Measurements from ENCODE around the gene CDC25B.
"Not testable (repeated sequence)": the region's sequence is repeated elsewhere in the genome, so short reads cannot be mapped to it uniquely, and the experiment has no call there.

CDC25B gene

GRCh38 chr20:3787324-3788014, 8.6 kb upstream of the CDC25B start:
- FAIRE-seq (peak; percentile 42), DNase-seq (ENCODE audit: insufficient read length) (no peak)
- TF ChIP-seq TAF1 (IDR thresholded peaks at IDR 0.05; ENCODE audit: borderline replicate concordance, low read depth, low read length) (no peak), POLR2A (IDR thresholded peaks at IDR 0.05; ENCODE audit: low read depth, low read length) (no peak), POLR2AphosphoS5 (IDR thresholded peaks at IDR 0.05; ENCODE audit: low read depth, low read length) (no peak)

- DNase-seq (ENCODE audit: insufficient read length) (no peak), FAIRE-seq (no peak)
- no peak for TF ChIP-seq POLR2A (IDR thresholded peaks at IDR 0.05; ENCODE audit: low read depth, low read length)
- TF ChIP-seq TAF1 (IDR thresholded peaks at IDR 0.05; ENCODE audit: borderline replicate concordance, low read depth, low read length): no peak
- no peak for TF ChIP-seq POLR2AphosphoS5 (IDR thresholded peaks at IDR 0.05; ENCODE audit: low read depth, low read length)
These were observed 7.4 kb upstream of the CDC25B start for GRCh38 chr20:3788685-3789155.

- not testable (repeated sequence) for DNase-seq (ENCODE audit: insufficient read length); FAIRE-seq
These were observed 6.9 kb upstream of the CDC25B start for GRCh38 chr20:3789201-3789600.

- FAIRE-seq; DNase-seq (ENCODE audit: insufficient read length): not testable (repeated sequence)
These were observed 1.9 kb upstream of the CDC25B start for GRCh38 chr20:3794168-3794567.

- DNase-seq (ENCODE audit: insufficient read length): no peak
- TF ChIP-seq POLR2AphosphoS5 (IDR thresholded peaks at IDR 0.05; ENCODE audit: low read depth, low read length) (no peak), TAF1 (IDR thresholded peaks at IDR 0.05; ENCODE audit: borderline replicate concordance, low read depth, low read length) (no peak), POLR2A (IDR thresholded peaks at IDR 0.05; ENCODE audit: low read depth, low read length) (no peak)
- no peak for FAIRE-seq
These were observed 1.2 kb upstream of the CDC25B start for GRCh38 chr20:3794701-3795420.

GRCh38 chr20:3796477-3797225, 541 bp downstream of the CDC25B start:
- FAIRE-seq (peak; percentile 74), DNase-seq (ENCODE audit: insufficient read length) (no peak)
- TF ChIP-seq POLR2AphosphoS5 (IDR thresholded peaks at IDR 0.05; ENCODE audit: low read depth, low read length): no peak
- TF ChIP-seq POLR2A (IDR thresholded peaks at IDR 0.05; ENCODE audit: low read depth, low read length): no peak
- TF ChIP-seq TAF1 (IDR thresholded peaks at IDR 0.05; ENCODE audit: borderline replicate concordance, low read depth, low read length): no peak

- TF ChIP-seq POLR2A (IDR thresholded peaks at IDR 0.05; ENCODE audit: low read depth, low read length) (no peak), TAF1 (IDR thresholded peaks at IDR 0.05; ENCODE audit: borderline replicate concordance, low read depth, low read length) (no peak), POLR2AphosphoS5 (IDR thresholded peaks at IDR 0.05; ENCODE audit: low read depth, low read length) (no peak)
- no peak for DNase-seq (ENCODE audit: insufficient read length)
- FAIRE-seq: no peak
These were observed 1.1 kb downstream of the CDC25B start for GRCh38 chr20:3797226-3797545.

- no peak for DNase-seq (ENCODE audit: insufficient read length)
- no peak for TF ChIP-seq TAF1 (IDR thresholded peaks at IDR 0.05; ENCODE audit: borderline replicate concordance, low read depth, low read length)
- no peak for TF ChIP-seq POLR2A (IDR thresholded peaks at IDR 0.05; ENCODE audit: low read depth, low read length)
- TF ChIP-seq POLR2AphosphoS5 (IDR thresholded peaks at IDR 0.05; ENCODE audit: low read depth, low read length): no peak
- no peak for FAIRE-seq
These were observed 1.7 kb downstream of the CDC25B start for GRCh38 chr20:3797592-3798372.

GRCh38 chr20:3798373-3798768, 2.3 kb downstream of the CDC25B start:
- FAIRE-seq: no peak

GRCh38 chr20:3798908-3799248, 2.8 kb downstream of the CDC25B start:
- FAIRE-seq: no peak
- no peak for TF ChIP-seq TAF1 (IDR thresholded peaks at IDR 0.05; ENCODE audit: borderline replicate concordance, low read depth, low read length)
- no peak for TF ChIP-seq POLR2A (IDR thresholded peaks at IDR 0.05; ENCODE audit: low read depth, low read length)
- TF ChIP-seq POLR2AphosphoS5 (IDR thresholded peaks at IDR 0.05; ENCODE audit: low read depth, low read length): no peak
- DNase-seq (ENCODE audit: insufficient read length): no peak

More at GRCh38 chr20:3798373-3798768, 2.3 kb downstream of the CDC25B start:
- no peak for DNase-seq (ENCODE audit: insufficient read length)
- TF ChIP-seq POLR2AphosphoS5 (IDR thresholded peaks at IDR 0.05; ENCODE audit: low read depth, low read length) (no peak), POLR2A (IDR thresholded peaks at IDR 0.05; ENCODE audit: low read depth, low read length) (no peak), TAF1 (IDR thresholded peaks at IDR 0.05; ENCODE audit: borderline replicate concordance, low read depth, low read length) (no peak)

GRCh38 chr20:3800256-3800877, 4.3 kb downstream of the CDC25B start:
- FAIRE-seq (no peak), DNase-seq (ENCODE audit: insufficient read length) (no peak)
- TF ChIP-seq POLR2AphosphoS5 (IDR thresholded peaks at IDR 0.05; ENCODE audit: low read depth, low read length) (no peak), TAF1 (IDR thresholded peaks at IDR 0.05; ENCODE audit: borderline replicate concordance, low read depth, low read length) (no peak), POLR2A (IDR thresholded peaks at IDR 0.05; ENCODE audit: low read depth, low read length) (no peak)
